B cell (primary cell): ENCODE measurements around the gene TJAP1. TPM values are rescaled to one million over a fixed set of nuclear protein-coding genes. Genes with fewer than 3 reads are reported as not detected.

Source experiments
- ATAC-seq: fragments of 200-7000 bp; cut with Tn5 transposase; one replicate; pipeline ENCODE4 v1.10.0; 2021; ENCODE audit warnings: low read depth, mild to moderate bottlenecking, moderate number of reproducible peaks, moderate library complexity
- CTCF ChIA-PET: fragments of 350-600 bp; sonication (Branson Sonifier 250); formaldehyde crosslinking; loops from one replicate; lab custom pipeline; 2021; ENCODE audit warnings: antibody characterized with exemption, inconsistent platforms; lab: Charles Lee
- POLR2A ChIA-PET: fragments of 350-600 bp; sonication (Branson Sonifier 250); formaldehyde crosslinking; loops from one replicate; lab custom pipeline; 2021; ENCODE audit warnings: antibody characterized with exemption; lab: Charles Lee
- DNase-seq: peaks from one replicate; pipeline ENCODE4 v3.0.0; 2013
- H2AFZ ChIP-seq: 2 replicates; pipeline ENCODE4 v1.6.1; 2012; ENCODE audit warnings: mild to moderate bottlenecking, low read depth, low read length; ENCODE audit not compliant: insufficient read depth, poor library complexity, severe bottlenecking
- H3K27ac ChIP-seq, 2 donors: 1 replicate in 1 of 2; 2 replicates in 1 of 2; pipeline ENCODE4 v1.5.1; 2012 to 2013; ENCODE audit warnings: low read length in 2 of 2, mild to moderate bottlenecking in 2 of 2, moderate library complexity in 1 of 2
- H3K27me3 ChIP-seq, 4 experiments: fragments of 200-600 bp in 1 of 4; sonication (generic) in 1 of 4; replicated peaks in 1 of 4; 1 replicate in 2 of 4; 2 replicates in 2 of 4; pipeline versions ENCODE4 v1.6.1 to v1.7.0; 2013 to 2016; ENCODE audit warnings: low read length in 3 of 4, mild to moderate bottlenecking in 2 of 4, mixed read lengths in 1 of 4, moderate library complexity in 1 of 4; ENCODE audit not compliant: insufficient read depth in 4 of 4, control insufficient read depth in 3 of 4; ENCODE audit errors: control extremely low read depth in 1 of 4
- H3K36me3 ChIP-seq, 2 experiments: replicated peaks in 1 of 2; 1 replicate in 1 of 2; 2 replicates in 1 of 2; pipeline versions ENCODE4 v1.6.1 to v1.7.1; 2013; ENCODE audit warnings: low read length in 1 of 2; ENCODE audit not compliant: insufficient read depth in 2 of 2, control insufficient read depth in 1 of 2; ENCODE audit errors: control extremely low read depth in 1 of 2, extremely low read depth in 1 of 2
- H3K4me1 ChIP-seq, 2 donors: fragments of 200-600 bp in 1 of 2; sonication (generic) in 1 of 2; 1 replicate in 1 of 2; 2 replicates in 1 of 2; pipeline versions ENCODE4 v1.5.1 to v1.6.1; 2013 to 2017; ENCODE audit warnings: low read length in 2 of 2; ENCODE audit not compliant: control insufficient read depth in 2 of 2, insufficient read depth in 2 of 2
- H3K4me2 ChIP-seq: replicated peaks from 2 replicates; pipeline ENCODE3; 2012; ENCODE audit warnings: mild to moderate bottlenecking, low read depth, low read length; ENCODE audit not compliant: poor library complexity, severe bottlenecking
- H3K4me3 ChIP-seq, 5 experiments: fragments of 200-600 bp in 1 of 5; sonication (generic) in 1 of 5; 1 replicate in 3 of 5; 2 replicates in 2 of 5; pipeline versions ENCODE4 v1.5.1 to v1.7.0; 2011 to 2016; ENCODE audit warnings: low read length in 4 of 5, mild to moderate bottlenecking in 4 of 5, low read depth in 2 of 5, control low read depth in 1 of 5, moderate library complexity in 1 of 5; ENCODE audit not compliant: insufficient read depth in 1 of 5; ENCODE audit errors: control extremely low read depth in 1 of 5, extremely low read depth in 1 of 5
- H3K79me2 ChIP-seq: fragments of 200-600 bp; sonication (generic); one replicate; pipeline ENCODE4 v1.6.0; 2016; ENCODE audit warnings: low read length; ENCODE audit not compliant: control insufficient read depth, insufficient read depth
- H3K9ac ChIP-seq: fragments of 200-600 bp; sonication (generic); 2 replicates; pipeline ENCODE4 v1.6.1; 2017; ENCODE audit warnings: mild to moderate bottlenecking, low read length, moderate library complexity
- H3K9me3 ChIP-seq, 3 donors: one replicate each; pipeline versions ENCODE4 v1.6.1 to v1.7.1; 2013; ENCODE audit warnings: low read length in 2 of 3; ENCODE audit not compliant: control insufficient read depth in 2 of 3, insufficient read depth in 1 of 3; ENCODE audit errors: control extremely low read depth in 1 of 3
- H4K20me1 ChIP-seq: 2 replicates; pipeline ENCODE4 v1.6.0; 2012; ENCODE audit warnings: mild to moderate bottlenecking, low read length; ENCODE audit not compliant: insufficient read depth, control insufficient read depth, poor library complexity, severe bottlenecking
- H3K27ac Mint-ChIP-seq: one replicate; pipeline ENCODE4 v1.8.0; 2021; ENCODE audit warnings: mixed read lengths
- H3K27me3 Mint-ChIP-seq: one replicate; pipeline ENCODE4 v1.8.0; 2021; ENCODE audit warnings: mixed read lengths
- H3K4me1 Mint-ChIP-seq: one replicate; pipeline ENCODE4 v1.8.0; 2021; ENCODE audit warnings: mixed read lengths
- H3K4me3 Mint-ChIP-seq: one replicate; pipeline ENCODE4 v1.8.0; 2021; ENCODE audit warnings: mixed read lengths
- H3K9me3 Mint-ChIP-seq: one replicate; pipeline ENCODE4 v1.8.0; 2022; ENCODE audit warnings: mixed read lengths; ENCODE audit not compliant: insufficient read depth
- EZH2 ChIP-seq: IDR thresholded peaks from 2 replicates; pipeline ENCODE4 v1.6.1; 2012; ENCODE audit warnings: borderline replicate concordance, low read depth, mild to moderate bottlenecking, moderate library complexity, low read length; ENCODE audit not compliant: insufficient read depth, poor library complexity, severe bottlenecking
- WGBS: methylation state at CpG from one replicate; pipeline ENCODE4 v1.1.5; 2013; ENCODE audit warnings: missing lambda C conversion rate; ENCODE audit not compliant: insufficient coverage; 5-methylcytosine and 5-hydroxymethylcytosine counted together
- intact Hi-C: fragments of 100-400 bp; cut with micrococcal nuclease; formaldehyde crosslinking; loops from one replicate; pipeline ENCODE4 v1.10.0; 2022
- polyA plus RNA-seq: library from polyadenylated mRNA; depleted of rRNA; stranded (reverse); fragments of >200 nt; gene quantifications from 2 replicates; pipeline ENCODE4 v1.2.3, GENCODE V29; 2012
- total RNA-seq, 2 donors: library from RNA; stranded (reverse); fragments of 120-200 nt in 1 of 2; gene quantifications; 1 replicate in 1 of 2; 2 replicates in 1 of 2; pipeline versions ENCODE4 v1.2.3 to v1.2.4, GENCODE V29; 2013 to 2022
- TF ChIP-seq, protein P1 (sequence below): fragments of 200-600 bp; IDR thresholded peaks from one replicate; pipeline ENCODE4 v1.8.0; 2022; ENCODE audit warnings: antibody characterized with exemption, mild to moderate bottlenecking

The TJAP1 gene
- total and polyA plus RNA-seq, 2 donors (not counting 1 experiment from before 2014, with no cell fraction given): 59.1 to 70.7 TPM

DNA sequence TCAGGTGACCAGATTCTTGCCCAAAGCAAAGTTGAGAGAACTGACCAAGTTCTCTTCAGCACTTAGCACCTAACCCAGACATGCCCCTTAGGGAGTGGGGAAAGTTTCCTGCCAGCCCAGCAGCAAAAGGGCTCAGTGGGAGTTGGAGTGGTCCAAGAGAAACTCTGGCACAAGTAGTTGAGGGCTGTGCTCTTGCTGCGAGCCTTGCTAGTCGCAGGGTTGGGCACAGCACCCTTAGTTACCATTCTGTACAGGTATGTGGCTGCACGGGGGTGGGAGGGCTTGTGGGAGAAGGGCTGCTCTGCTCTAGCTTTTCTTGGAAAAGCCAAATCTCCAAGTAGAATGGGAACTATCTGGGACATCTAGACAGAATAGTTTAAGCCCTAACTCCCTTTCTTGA lies 45.9 kb downstream of the TJAP1 start:
- TF ChIP-seq, protein P1, sequence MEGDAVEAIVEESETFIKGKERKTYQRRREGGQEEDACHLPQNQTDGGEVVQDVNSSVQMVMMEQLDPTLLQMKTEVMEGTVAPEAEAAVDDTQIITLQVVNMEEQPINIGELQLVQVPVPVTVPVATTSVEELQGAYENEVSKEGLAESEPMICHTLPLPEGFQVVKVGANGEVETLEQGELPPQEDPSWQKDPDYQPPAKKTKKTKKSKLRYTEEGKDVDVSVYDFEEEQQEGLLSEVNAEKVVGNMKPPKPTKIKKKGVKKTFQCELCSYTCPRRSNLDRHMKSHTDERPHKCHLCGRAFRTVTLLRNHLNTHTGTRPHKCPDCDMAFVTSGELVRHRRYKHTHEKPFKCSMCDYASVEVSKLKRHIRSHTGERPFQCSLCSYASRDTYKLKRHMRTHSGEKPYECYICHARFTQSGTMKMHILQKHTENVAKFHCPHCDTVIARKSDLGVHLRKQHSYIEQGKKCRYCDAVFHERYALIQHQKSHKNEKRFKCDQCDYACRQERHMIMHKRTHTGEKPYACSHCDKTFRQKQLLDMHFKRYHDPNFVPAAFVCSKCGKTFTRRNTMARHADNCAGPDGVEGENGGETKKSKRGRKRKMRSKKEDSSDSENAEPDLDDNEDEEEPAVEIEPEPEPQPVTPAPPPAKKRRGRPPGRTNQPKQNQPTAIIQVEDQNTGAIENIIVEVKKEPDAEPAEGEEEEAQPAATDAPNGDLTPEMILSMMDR: no peak
- TF ChIP-seq EZH2: no peak
- Histone ChIP-seq H3K27ac (no peak overlapping the region), H4K20me1 (no peaks in the 10 kb centered on the region), H2AFZ (no peak overlapping the region), H3K36me3 (peaks cover 8 to 89% of the 10 kb centered on the region in 2 experiments), H3K27me3 (no peaks in the 10 kb centered on the region), H3K9ac (no peak overlapping the region), H3K4me2 (no peak overlapping the region), H3K79me2 (peaks cover 16% of the 10 kb centered on the region), H3K9me3 (no peaks in the 10 kb centered on the region), H3K4me3 (no peak overlapping the region), H3K4me1 (peaks cover 2 to 4% of the 10 kb centered on the region in 2 donors)
- no peaks in the 10 kb centered on the region for H3K4me1 Mint-ChIP-seq
- CTCF ChIA-PET: interaction anchor here (1.4 kb wide), 1 partner anchor 16 kb away, joined by 5 read pairs; no protein-coding TSS in a partner anchor
- H3K4me3 Mint-ChIP-seq: no peak overlapping the region
- WGBS: 90% methylated on average over 2 of the region's 3 CpGs
- ATAC-seq (no peak), DNase-seq (no peak)
- intact Hi-C loops: no loop called here
- H3K9me3 Mint-ChIP-seq: no peaks in the 10 kb centered on the region
- no peak overlapping the region for H3K27ac Mint-ChIP-seq
- POLR2A ChIA-PET: no interaction called here
- H3K27me3 Mint-ChIP-seq: no peaks in the 10 kb centered on the region

DNA sequence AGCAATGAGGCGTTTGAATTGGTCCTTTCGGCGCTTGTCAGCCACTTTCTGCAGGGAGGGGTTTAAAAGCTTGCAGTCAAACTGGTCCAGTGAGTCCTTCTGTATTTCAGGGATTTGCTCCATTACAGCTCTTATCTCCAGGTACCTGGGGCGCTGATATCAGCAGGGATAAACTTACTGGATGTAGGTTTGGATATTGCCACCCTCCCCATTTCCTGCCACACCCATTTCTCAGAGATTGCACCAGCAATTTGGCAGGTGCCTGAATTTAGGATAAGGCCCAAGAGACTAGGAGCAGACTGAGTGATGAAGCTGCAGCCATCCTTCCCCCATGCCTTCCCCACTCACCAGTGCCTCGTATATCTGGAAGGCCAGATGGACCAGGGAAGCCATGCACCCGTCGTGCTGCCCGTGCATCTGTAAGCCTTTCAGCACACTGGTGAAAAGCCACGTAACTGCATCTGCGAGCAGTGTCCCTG lies 47.2 kb downstream of the TJAP1 start:
- WGBS: 91% methylated on average over 9 of the region's 10 CpGs
- Histone ChIP-seq H3K79me2 (peaks cover 4% of the 10 kb centered on the region), H3K4me1 (no peaks in the 10 kb centered on the region), H3K36me3 (peaks cover 10 to 94% of the 10 kb centered on the region in 2 experiments), H2AFZ (no peak overlapping the region), H3K4me3 (no peak overlapping the region), H3K27me3 (no peaks in the 10 kb centered on the region), H3K4me2 (no peak overlapping the region), H3K9ac (no peak overlapping the region), H3K27ac (no peak overlapping the region), H3K9me3 (no peaks in the 10 kb centered on the region), H4K20me1 (no peaks in the 10 kb centered on the region)
- TF ChIP-seq, protein P1: no peak
- TF ChIP-seq EZH2: no peak
- ChIA-PET POLR2A (interaction anchor here (0.6 to 0.7 kb wide), 2 partner anchors 14 to 72 kb away, joined by 3 to 5 read pairs; partner anchors contain the start of gene LRRC73), CTCF (no interaction called here)
- no peak for DNase-seq
- no peak for ATAC-seq
- no peak overlapping the region for H3K4me3 Mint-ChIP-seq
- intact Hi-C loops: no loop called here
- no peaks in the 10 kb centered on the region for H3K4me1 Mint-ChIP-seq
- no peaks in the 10 kb centered on the region for H3K27me3 Mint-ChIP-seq
- H3K27ac Mint-ChIP-seq: no peak overlapping the region
- H3K9me3 Mint-ChIP-seq: no peaks in the 10 kb centered on the region
